ENCODE measurements around the gene MRPL39.

Gene MRPL39

GRCh38 chr21:25640202-25640942 lies 33.1 kb upstream of the MRPL39 start:
- ATAC-seq: peak; percentile 77
- TF ChIP-seq RARB (CRISPR knock-in tag; IDR thresholded peaks at IDR 0.05) (no peak), ESRRG (CRISPR knock-in tag; IDR thresholded peaks at IDR 0.05) (no peak), ZC3H10 (CRISPR knock-in tag; IDR thresholded peaks at IDR 0.05) (no peak), CSRNP3 (CRISPR knock-in tag; IDR thresholded peaks at IDR 0.05) (no peak), SNAI2 (CRISPR knock-in tag; IDR thresholded peaks at IDR 0.05) (no peak), GLIS3 (CRISPR knock-in tag; IDR thresholded peaks at IDR 0.05) (no peak), ZFP30 (CRISPR knock-in tag; IDR thresholded peaks at IDR 0.05) (no peak), ZNF8 (CRISPR knock-in tag; IDR thresholded peaks at IDR 0.05) (no peak), TCF4 (CRISPR knock-in tag; IDR thresholded peaks at IDR 0.05; ENCODE audit: borderline replicate concordance) (no peak), PATZ1 (CRISPR knock-in tag; IDR thresholded peaks at IDR 0.05; ENCODE audit: borderline replicate concordance) (no peak), CSDC2 (CRISPR knock-in tag; IDR thresholded peaks at IDR 0.05) (no peak), ZNF70 (CRISPR knock-in tag; IDR thresholded peaks at IDR 0.05) (no peak), ZFP3 (CRISPR knock-in tag; IDR thresholded peaks at IDR 0.05) (no peak), ZNF565 (CRISPR knock-in tag; conservative IDR thresholded peaks at IDR 0.05; ENCODE audit: low read depth) (no peak), PPARA (CRISPR knock-in tag; IDR thresholded peaks at IDR 0.05; ENCODE audit: borderline replicate concordance) (no peak), TOX (CRISPR knock-in tag; IDR thresholded peaks at IDR 0.05; ENCODE audit: borderline replicate concordance) (no peak), ARNTL (CRISPR knock-in tag; IDR thresholded peaks at IDR 0.05; ENCODE audit: borderline replicate concordance, low read depth) (no peak), ISL1 (CRISPR knock-in tag; IDR thresholded peaks at IDR 0.05) (no peak)
- TF ChIP-seq, protein P1, sequence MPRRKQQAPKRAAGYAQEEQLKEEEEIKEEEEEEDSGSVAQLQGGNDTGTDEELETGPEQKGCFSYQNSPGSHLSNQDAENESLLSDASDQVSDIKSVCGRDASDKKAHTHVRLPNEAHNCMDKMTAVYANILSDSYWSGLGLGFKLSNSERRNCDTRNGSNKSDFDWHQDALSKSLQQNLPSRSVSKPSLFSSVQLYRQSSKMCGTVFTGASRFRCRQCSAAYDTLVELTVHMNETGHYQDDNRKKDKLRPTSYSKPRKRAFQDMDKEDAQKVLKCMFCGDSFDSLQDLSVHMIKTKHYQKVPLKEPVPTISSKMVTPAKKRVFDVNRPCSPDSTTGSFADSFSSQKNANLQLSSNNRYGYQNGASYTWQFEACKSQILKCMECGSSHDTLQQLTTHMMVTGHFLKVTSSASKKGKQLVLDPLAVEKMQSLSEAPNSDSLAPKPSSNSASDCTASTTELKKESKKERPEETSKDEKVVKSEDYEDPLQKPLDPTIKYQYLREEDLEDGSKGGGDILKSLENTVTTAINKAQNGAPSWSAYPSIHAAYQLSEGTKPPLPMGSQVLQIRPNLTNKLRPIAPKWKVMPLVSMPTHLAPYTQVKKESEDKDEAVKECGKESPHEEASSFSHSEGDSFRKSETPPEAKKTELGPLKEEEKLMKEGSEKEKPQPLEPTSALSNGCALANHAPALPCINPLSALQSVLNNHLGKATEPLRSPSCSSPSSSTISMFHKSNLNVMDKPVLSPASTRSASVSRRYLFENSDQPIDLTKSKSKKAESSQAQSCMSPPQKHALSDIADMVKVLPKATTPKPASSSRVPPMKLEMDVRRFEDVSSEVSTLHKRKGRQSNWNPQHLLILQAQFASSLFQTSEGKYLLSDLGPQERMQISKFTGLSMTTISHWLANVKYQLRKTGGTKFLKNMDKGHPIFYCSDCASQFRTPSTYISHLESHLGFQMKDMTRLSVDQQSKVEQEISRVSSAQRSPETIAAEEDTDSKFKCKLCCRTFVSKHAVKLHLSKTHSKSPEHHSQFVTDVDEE (CRISPR knock-in tag; IDR thresholded peaks at IDR 0.05): no peak
- TF ChIP-seq, protein P2, sequence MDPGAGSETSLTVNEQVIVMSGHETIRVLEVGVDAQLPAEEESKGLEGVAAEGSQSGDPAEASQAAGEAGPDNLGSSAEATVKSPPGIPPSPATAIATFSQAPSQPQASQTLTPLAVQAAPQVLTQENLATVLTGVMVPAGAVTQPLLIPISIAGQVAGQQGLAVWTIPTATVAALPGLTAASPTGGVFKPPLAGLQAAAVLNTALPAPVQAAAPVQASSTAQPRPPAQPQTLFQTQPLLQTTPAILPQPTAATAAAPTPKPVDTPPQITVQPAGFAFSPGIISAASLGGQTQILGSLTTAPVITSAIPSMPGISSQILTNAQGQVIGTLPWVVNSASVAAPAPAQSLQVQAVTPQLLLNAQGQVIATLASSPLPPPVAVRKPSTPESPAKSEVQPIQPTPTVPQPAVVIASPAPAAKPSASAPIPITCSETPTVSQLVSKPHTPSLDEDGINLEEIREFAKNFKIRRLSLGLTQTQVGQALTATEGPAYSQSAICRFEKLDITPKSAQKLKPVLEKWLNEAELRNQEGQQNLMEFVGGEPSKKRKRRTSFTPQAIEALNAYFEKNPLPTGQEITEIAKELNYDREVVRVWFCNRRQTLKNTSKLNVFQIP (CRISPR knock-in tag; IDR thresholded peaks at IDR 0.05; ENCODE audit: borderline replicate concordance, low read depth): no peak

GRCh38 chr21:25639551-25640201 lies 32.4 kb upstream of the MRPL39 start:
- peak; percentile 42; the same call in 1 of the 2 replicates for TF ChIP-seq PATZ1 (CRISPR knock-in tag; IDR thresholded peaks at IDR 0.05; ENCODE audit: borderline replicate concordance)
- TF ChIP-seq ZC3H10 (CRISPR knock-in tag; IDR thresholded peaks at IDR 0.05): no peak
- ATAC-seq: peak; percentile 91

Measured in SK-N-SH treated with all-trans-retinoic acid at 6 μM for 48 hours (cell line).